ENCODE data around the gene CDKL1.

CDKL1 gene
- total RNA-seq = 5.5 to 11.6 (median 6.8) reads per million in 3 experiments

DNA sequence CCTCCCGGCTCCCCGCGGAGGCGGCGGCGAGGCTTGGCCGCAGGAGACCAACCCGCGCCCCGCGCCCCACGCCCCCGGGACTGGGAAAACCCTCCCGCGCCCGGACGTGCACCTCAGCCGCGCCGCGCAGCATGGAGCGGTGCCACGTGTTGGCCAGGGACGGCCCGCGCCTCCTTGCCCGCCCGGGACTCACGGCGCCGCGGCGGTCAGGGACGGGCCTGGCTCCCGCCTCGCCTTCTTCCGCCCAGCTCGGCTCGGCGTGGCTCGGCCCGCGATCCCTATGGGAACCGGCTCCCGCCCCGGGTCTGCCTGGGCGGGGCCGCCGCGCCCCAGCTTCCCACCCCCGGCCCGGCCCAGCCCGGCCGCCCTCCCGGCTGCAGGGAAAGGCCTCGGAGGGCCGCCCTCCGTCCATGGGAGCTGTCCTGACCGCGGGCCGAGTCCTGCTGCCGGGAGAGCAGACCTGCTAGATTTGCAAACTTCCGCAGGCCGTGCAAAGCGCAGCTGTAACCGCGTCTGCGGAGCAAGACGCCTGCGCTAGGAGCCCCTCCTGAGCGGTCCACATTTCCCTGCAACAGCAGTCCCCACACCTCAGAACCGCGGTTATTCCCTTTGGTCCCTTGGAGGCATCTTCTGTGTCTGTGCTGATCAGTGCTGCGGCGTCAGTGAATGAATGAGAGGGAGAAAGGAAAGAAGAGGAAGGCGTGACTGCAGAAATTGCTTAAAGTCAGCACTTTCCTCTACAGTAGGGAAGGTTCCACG is at the start of gene CDKL1:
CDKL1 (minus strand) TSS at position 251 of the 759 bp plus-strand sequence. CDS start 1,013 bp downstream, outside the sequence.
- peak; percentile 15 for DNase-seq

DNA sequence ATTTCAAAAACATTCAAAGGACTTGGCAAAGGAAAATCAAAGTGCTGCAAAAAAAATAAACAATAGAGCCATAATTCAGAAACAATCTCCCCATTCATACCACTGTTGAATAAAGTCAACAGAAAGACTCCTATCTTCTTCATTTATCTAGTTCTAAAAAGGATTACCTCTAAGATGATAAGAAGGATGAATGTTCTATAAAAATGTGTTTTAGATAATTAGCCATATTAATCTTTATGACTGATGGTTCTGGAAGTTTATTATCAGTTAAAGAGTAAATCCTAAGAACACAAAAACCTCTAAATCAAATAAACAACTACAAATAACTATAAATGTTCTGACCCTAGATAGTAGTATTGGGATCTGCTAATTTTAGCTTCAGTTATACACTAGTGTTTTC is 37.8 kb upstream of the CDKL1 start:
- no peak for DNase-seq

DNA sequence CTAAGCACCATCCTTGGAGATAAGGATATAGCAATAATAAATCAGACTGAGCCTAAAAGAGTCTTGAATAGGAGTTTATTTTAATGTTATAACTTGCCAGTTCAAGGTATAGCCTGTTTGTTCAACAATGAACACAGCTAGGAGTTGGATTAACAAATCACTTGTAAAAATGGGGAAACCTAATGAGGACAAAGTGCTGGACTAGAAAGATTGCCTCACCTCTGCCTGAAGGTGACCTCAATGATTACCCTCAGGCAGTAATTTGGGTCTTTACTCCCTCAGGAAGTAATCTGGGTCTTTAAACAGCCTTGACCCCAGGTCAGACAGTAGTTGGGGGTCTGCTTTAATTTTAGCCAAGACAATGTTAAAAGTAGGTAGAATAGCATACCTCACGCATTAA is 35.5 kb upstream of the CDKL1 start:
- DNase-seq = no peak

DNA sequence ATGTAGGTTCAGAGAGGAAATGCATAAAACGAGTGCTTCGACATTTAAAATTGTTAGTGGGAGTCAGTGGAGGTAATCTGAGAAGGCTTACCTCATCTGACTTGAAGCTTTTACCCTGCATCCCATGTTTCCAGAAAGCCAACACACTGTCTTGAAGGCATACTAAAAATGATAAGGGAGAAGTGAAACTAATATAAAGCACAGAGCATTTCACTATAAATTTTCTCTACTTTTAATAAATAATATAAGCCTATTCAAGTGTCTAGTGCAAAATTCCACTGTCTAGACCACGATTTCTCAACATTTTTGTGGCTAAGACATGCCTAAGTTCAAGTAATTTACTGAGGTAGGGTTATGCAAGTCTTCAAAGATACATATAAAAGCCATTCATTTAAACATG is 29.1 kb upstream of the CDKL1 start:
- no peak for DNase-seq

DNA sequence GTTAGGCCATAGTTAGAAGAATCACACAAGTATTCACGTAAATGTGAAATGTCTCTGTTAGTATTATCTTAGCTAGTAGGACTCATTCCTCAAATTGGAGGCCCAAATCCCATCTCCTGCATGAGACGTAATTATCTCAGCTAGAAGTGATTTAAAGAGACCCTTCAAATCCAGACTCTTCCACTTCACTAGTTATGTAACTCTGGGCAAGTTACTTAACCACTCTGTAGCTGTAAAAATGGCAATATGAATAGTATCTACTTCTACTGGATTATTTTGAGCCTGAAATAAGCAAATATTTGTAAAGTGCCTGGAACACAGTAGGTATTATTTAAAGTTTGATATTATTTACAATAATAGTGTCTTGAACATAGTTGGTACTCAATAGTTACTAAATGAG is 28.4 kb upstream of the CDKL1 start:
- DNase-seq = no peak

DNA sequence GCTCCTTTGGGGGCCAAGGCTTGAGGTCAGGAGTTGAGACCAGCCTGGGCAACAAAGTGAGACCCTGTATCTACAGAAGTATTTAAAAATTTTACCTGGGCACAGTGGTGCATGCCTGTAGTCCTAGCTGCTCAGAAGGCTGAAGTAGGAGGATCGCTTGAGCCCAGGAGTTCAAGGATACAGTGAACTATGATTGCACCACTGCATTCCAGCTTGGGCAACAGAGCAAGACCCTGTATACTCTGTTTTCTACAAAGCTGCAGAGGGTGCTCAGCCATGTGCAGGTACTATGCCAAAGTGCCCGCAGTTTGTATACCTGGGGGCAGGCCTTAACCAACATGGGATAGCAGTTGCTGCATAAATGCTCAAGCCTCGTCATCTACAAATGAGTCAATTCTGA is 26.8 kb upstream of the CDKL1 start:
- no peak for DNase-seq

DNA sequence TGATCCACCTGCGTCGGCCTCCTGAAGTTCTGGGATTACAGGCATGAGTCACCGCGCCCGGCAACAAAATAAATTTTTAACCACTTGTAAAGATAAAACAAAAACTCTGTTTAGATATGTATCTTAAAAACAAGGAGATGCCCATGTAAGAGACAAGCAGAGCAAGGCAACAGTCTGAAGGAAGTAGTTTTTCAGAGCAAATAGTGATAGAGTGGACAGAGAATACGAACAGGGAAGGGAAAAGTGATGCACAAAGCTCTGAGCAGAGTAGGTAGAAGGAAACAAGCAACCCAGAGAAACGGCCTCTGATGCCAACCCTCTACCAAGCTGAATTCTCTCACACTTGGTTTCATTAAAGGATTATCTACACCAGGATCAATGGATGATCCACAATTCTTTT is 24.8 kb upstream of the CDKL1 start:
- DNase-seq = no peak

DNA sequence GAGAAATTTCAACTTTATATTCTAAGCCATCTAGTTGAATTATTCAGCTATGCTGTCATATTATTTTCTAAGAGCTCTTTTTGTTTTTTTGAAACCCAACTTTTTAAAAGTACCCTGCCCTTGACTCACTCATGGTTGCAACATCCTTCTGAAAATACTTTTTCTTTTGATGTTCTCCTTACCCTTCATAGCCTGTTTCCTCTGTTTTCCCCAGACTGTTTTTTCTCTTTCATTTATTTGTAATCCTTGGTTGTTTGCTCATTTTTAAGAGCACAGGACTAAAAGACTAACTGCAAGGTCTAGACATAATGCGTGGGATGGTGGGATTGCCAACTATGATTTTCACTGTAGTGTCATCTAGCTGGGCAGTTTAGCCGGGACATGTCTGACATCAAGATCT is 21.2 kb upstream of the CDKL1 start:
- no peak for DNase-seq

DNA sequence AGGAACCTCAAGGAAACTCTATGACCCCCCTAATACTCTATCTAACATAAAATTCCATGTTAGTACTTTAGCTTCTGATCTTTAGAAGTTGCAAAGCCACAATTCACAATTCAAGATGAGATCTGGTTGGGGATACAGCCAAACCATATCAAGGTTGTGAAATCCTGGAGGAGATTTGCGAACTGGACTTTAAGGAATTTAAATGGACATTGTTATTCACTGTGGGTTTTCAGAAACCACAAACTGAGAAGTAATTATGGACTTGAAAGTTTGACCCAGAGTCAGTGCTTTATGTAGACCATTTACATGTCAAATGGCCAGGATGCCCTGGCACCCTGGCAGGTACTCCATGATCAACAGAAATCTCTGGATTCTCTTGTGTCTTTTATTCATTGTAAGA is 14.2 kb upstream of the CDKL1 start:
- DNase-seq = no peak

DNA sequence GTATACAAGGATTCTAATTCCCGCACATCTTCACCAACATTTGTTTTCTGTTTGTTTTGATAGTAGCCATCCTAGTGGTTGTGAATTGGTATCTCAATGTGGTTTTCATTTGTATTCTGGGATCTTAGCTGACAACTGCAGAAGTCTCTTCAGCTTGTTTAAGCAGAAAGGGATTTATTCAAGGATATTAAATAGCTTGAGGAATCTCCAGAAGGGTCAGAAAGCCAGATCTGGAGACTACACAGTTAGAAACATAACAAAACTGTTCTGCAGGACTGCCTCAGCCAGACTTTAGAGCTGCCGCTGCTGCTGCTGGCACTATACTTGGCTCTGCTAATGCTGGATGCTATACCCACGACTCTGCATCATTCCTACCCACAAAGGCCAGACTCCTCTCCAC is 13.4 kb upstream of the CDKL1 start:
- no peak for DNase-seq

DNA sequence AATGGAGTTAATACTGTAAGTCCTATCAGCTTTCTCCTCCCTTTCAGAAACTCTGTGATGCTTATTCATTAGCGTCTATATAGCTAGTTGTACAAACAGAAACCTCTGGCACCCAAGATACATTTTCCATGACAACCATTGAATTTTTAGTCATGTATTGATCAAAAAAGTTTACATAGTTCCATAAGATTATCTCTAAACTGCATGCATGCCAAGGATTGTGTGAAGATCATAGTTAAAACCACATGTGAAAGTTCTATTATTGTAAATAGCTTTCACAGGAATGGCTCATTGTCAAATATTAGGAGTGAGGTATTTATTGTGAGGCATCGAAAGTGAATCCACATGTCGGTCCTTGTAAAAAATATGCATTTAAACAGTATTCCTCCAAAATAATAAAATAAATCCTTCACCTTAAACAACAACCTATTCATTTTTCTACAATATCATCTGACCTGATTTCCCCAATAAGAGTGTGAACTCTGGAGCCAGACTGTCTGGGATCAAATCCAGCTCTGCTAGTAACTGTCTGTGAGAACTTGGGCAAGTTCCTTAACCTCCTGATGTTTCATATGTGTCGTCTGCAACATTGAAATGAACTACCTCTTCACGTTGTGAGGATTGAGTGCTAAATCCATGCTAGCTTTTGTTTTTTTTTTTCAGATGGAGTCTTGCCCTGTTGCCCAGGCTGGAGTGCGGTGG is 10.6 kb upstream of the CDKL1 start:
- DNase-seq = no peak

DNA sequence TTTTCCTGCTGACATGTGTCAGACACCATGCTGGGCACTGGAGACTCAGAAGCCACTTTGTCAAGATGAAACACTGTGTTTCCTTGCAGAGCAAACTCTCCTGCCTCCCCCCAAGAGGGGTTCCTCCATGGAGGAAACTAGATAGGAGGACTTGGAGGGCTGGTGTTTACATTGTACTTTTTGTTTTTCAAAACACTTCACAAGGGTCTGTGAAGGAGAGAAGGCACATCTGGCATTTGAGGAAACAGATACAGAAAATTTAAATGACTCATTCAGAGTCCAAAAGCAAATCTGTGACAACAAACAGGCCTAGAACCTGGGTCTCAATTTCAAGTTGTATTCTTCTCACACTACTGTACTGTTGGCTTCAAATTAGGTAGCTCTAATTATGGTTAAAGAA is 6.7 kb upstream of the CDKL1 start:
- DNase-seq = no peak

DNA sequence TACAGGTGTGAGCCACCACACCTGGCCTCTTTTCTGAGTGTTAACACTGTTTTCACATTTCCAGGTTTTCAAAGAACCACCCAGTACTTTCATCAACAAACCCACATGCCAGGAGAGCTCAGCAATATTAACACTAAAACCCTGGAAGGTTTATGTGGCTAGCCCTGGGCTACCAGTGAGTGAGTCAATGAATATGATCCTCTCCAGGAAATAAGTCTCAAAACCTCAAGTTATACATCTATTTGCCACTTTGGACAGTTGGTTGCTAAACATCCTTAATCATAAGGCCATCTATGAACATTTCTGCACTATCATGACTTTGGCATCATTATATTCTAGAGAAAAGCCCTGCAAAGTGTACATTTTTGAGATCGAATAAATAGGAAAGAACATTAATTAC is 6.3 kb upstream of the CDKL1 start:
- DNase-seq = no peak

DNA sequence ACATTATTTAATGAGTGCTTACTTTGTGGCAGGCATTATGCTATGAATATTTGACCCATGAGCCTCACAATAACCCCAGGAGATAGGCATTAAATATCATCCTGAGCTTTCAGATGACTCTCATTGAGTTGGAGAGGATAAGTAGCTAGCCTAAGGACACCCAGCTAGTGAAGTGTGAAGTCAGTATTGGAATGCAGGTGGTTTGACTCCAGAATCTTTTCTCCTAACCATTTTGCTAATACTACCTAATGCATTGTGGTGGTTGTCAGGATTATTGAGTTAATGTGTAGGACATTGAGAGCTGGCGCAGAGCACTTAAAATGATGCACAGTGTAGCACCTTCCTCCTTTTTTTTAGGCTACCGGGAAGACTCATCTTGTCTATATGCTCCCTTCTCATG is 3.8 kb upstream of the CDKL1 start:
- DNase-seq = no peak

DNA sequence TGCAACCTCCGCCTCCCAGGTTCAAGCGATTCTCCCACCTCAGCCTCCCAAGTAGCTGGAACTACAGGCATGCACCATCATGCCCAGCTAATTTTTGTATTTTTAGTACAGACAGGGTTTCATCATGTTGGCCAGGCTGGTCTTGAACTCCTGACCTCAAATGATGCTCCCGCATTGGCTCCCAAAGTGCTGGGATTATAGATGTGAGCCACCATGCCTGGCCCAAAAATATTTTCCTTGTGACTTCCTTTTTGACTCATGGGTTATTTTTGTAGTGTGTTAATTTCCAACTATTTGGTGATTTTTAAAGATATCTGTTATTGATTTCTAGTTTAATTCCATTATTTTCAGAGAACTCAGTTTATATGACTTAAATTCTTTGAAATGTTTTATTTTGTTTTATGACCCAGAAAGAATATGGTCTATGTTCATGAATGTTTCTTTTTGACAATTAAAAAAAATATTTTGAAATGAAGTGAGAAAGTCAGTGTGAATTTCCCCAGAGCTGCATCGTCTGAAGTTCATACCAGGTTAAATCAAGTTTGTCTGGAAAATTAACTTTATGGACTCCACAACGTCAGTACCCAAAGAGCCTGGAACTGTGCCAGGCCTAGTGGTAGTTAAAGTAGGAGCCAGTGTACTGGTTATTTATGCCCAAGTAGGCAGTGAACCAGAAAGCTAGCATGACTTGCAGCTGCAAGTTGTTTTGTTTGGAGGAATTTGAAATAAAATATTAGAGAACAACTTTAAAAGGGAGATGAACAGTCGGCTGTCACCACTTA is 2.8 kb upstream of the CDKL1 start:
- DNase-seq = no peak

DNA sequence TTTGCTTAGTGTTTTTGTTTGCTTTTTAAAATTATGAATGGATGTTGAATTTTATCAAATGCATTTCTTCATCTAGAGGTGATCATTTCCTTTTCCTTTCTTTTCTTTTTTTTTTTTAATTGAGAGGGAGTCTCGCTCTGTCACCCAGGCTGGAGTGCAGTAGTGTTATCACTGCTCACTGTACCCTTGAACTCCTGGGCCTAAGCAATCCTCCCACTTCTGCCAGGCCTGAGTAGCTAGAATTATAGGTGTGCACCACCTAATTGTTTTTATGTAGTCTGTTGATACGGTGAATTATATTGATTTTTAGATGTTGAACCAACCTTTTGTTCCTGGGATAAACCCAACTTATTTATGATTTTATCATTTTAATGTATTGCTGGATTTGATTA is 1.5 kb upstream of the CDKL1 start:
- no peak for DNase-seq

DNA sequence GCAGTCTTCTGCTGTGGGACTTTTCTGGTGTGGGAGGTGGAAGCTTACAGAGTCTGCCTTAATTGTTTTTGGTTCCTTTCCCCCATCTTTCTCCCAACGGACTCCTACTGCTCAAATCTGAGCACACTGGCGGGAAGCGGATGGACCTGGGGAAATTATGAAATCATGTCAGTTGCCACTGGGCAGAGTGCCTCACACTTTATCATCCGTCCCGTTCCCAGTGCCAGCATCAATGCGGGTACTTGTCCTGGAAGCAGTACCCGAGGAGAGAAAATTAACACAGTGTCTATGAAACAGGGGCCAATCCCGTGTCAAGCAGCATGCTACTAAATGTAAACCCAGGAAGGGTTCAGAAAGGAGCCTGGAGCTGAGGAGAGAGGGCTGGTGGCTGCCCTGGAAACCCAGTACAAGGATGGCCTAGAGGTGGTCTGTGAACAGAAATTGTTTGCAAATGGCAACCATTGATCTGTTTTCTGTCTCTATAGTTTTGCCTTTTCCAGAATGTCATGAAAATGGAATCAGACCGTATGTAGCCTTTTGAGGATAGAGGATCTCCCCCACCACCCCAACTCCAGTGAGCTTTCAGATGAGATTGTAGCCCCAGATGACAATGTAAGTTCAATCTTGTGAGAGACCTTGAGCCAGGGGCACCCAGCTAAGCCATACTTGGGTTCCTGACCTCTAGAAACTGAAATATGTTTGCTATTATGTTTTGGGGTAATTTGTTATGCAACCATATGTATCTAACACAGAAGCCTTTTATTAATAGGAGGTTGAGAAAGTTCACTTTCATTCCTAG is 908 bp upstream of the CDKL1 start:
- DNase-seq = no peak

DNA sequence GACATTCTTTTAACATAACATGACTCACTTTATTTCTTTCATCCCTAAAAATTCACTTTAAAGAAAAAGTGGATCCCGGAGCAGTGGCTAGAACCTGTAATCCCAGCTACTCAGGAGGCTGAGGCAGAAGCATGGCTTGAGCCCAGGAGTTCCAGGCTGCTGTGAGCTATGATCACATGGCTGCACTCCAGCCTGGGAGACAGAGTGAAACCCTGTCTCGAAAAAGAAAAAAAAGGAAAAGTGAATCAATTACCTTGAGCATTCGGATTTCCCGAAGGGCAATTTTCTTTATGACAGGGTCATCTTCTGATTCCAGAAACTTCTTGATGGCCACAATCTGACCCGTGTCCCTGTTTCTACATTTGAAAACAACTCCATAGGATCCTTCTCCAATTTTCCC is 1.2 kb downstream of the CDKL1 start:
- no peak for DNase-seq

DNA sequence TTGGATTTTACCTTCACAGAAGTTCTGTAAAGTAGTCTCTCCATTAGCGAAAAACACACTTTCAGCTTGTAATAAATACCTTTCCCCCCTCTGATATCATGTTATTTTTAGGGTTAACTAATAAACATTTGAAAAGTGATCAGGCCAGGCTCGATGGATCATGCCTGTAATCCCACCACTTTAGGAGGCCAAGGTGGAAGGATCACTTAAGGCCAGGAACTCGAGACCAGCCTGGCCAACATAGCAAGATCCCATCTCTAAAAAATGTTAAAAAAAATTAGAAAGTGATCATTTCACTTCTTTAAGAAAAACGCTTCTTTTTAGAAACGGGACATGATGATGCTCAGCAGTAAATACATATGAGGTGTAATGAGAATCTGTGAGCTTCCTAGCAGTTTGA is 2.0 kb downstream of the CDKL1 start:
- no peak for DNase-seq

DNA sequence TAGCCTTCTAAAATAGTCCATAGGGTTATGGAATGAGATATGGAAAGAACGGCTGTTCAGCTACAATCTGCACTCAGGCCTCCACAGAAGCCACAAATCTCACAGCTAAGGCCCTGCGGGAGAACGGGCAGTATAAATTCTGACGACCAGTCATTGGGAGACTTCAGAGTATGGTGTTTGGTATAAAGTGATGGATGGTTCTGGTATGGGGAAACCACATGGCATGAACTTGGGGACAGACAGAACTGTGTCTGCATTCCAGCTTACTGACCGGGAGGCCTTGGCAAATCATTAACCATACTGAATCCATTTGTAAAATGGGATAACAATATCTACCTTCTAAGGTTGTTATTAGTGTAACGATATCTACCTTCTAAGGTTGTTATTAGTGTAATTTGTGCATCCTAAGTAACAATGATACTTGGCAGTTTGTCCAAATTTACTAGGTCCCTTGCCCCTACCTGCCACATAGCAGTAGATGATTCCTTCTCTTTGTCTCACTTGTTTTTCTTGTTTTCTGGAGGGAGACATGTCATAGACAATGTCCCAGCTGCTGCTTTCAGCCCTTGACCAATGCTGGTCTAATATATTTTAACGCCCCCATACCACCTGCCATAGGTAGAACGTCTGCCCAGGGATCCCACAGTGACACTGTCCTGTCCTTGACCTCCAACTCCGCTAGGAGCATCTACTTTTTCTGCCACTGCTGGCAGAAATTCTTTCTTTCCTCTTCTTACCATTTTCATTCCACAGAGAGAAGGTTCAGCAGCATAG is 6.8 kb downstream of the CDKL1 start:
- DNase-seq = no peak

DNA sequence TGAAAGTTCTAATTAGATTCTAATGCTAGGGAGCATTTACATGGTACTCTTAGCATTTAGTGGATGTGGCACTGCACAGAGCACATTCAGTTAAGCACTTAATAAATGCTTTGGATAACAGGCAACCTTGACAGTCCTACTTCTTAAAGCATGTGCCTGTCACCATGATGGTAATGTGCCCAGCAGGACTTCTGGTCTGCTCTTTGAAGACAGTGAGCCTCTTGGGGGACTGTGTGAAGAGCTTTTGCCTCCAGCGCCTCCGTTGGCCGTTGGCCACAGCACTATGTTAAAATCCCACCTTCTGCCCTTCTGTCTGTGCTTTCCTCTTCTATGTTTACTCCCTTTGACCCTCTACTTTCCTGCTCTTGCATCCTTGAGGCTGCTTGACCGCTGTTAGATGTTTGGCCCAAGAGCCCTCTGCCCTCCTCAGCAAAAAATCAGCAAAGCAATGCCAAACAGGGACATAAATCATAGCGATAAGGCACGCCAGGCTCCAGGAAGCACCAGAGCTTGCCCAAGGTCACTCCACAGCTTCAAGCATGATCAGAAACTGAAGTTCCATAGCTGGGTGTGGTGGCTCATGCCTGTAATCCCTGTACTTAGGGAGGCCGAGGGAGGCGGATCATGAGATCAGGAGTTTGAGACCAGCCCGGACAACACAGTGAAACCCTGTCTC is 8.3 kb downstream of the CDKL1 start:
- no peak for DNase-seq

DNA sequence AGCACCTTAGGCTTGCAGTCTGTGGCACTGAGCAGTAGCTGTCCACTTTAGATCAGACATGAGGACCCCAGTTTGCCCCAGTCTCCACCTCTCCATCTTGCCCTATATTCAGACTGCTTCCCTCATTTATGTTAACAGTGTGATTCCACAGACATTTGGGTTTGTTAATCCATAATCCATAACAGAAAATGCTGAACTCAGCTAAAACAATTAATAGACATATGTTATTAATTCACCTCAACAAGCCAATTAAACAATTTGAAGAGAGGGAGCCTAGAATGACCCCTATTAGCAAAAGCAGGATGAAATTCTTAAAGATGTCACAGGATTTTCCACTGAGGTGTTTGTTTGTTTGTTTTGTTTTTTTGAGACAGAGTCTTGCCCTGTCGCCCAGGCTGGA is 9.1 kb downstream of the CDKL1 start:
- DNase-seq = no peak
